ENCODE measurements around the gene PIR.
A peak's percentile ranks its signal among the peaks of the same experiment; 100 is the strongest.

PIR gene

DNA sequence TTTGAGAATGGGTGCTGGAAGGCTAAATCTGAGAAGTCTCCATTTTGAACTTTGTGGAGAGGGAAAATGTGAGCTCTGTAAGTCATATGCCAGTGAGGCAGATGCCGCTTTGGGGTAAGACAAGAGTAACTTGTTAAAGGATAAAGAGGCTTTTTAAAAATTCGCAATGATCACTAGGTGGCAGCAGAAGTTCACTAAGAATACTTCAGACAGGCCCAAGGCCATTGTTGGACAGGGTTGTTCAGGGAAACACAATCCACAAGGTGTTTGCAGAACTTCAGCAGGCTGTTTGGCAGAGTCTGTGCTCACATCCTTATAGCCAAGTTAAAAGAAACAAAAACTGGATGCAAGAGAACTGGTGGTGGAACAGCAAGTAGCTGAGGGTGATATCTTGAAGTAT lies 144.1 kb downstream of the PIR start:
- peak; percentile 70 for DNase-seq (ENCODE audit: low read depth, low spot score)

DNA sequence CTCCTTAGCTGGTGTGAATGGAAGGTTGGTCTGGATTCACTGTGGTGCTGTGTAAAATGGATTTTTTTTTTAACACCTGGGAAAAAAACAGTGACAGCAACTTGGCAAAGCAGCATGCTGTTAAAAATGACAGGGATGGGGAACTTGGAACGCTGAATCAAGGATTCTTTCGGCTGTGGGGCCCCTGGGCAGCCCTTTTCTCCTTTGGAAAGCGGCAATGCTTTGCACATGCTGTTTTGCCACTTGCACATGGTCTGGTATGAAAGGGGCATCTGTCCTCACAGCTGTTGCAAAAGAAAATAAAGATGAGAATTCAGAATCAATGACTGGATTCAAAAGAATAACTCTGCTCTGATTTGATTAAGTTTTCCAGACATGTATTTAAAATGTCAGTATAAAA lies 147.2 kb downstream of the PIR start:
- DNase-seq (ENCODE audit: low read depth, low spot score): no peak

DNA sequence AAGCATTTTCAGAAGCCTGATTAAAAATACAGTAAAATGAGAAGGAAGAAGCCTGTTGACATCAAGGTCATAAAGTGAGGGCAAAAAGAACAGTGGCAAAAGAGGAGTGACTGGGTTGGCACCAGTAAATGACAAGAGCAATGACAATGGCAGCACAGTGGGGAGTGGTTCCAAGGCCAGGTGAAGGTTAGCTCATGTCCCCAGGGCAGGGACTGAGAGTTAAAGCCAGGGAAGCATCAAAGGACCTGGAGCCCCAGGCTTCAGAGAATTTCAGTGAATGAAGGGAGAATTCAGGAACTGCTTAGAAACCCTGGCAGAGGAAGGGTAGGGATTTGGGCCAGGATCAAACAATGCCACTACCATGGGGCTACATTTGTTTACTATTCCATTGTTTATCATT lies 149.0 kb downstream of the PIR start:
- DNase-seq (ENCODE audit: low read depth, low spot score): no peak

DNA sequence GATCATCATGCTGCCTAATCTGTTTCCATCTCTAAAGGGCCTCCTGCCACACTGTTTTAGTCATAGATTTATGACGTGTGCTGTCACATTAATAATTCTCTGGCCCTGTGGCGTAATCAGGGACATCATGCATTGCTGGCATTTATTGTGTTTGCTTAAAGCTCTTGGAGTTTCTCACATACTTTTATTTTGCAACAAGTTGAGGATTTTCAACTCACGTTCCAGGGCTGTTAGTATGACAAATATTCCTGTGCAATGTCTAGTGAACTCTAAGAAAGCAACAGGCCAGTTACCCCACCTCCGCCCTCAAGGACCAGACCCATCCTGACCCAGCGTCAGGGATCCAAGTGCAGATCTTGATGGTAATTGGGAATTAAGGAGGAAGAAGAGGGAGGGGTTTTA lies 150.1 kb downstream of the PIR start:
- DNase-seq (ENCODE audit: low read depth, low spot score): no peak

DNA sequence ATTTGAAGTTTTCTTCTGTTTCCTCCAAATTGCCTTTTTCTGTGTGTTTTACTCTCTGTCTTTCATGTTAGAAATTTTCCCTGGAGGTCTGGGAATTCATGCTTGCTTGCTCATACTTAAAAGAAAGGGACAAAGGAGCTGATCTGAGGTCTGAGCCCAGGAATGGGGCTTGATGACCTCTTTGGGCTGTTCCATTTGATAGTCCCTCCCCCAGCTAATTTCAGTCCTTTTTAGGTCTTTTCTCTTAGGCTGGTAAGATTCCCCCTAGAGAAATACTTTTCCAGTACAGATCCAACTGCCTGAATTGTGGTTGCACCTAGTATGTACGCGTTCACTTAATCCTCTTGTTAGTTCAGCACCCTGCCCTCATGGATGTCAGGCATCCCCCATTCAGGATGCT lies 152.3 kb downstream of the PIR start:
- no peak for DNase-seq (ENCODE audit: low read depth, low spot score)

DNA sequence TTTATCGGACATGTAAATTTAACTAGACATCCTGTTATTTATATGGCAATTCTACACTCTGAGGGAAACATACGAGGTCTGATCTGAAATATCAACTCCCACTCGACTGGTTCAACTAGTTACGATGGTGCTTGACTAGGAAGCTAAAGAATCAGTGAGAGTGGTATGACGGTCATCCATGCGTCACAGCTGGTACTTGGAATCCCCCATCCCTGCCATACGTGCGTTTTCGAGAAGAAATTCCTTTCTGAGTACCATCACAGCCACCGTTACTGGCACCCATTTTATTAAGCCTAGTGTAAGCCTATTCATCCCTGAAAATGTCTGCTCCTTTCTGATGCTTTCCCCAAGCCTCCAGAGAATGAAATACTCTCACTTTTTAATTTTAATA lies 157.1 kb downstream of the PIR start:
- peak; percentile 60 for DNase-seq (ENCODE audit: low read depth, low spot score)

DNA sequence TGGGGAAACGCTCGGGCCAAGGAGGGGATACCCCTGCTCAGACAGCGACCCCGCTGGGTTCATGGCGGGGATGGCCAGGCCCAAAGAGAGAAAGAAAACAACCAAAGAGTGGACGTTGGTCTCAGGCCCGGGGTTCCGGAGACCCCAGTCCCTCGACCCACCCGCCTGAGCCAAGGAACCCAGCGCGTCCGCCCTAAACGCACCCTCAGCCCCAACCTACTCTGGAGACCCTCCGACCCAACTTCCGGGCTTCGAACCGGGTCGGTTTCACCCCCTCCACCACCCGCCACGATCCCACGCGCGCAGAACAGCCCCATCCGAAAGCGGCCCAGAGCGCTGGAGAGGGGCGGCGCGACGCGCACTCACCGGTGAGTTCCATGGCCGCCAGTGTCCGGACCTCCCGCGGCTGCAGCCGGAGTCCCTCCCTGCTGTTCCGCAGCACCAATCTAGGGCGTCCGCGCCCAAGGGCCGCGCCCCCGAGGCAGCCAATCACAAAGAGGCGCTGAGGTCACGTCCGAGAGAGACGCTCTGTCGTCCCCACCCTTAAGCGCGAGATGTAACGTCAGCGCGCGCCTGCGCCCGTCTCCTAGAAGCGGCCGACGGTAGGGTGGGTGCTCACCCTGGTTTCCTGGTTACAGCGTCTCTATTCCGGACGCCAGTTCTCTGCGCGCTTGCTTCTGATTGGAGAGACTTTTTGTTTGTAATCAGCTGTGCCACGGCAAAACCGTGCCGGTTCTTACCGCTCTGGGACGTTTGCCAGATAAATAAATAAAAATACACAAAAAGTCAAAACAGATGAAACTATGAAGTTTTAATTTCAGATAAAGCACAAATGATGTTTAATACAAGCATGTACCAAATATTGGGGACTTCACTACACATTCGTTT lies 157.8 kb downstream of the PIR start, which contains the start of gene PIGA:
PIGA (minus strand) TSS at position 389 of the 888 bp plus-strand sequence. CDS start 3,593 bp downstream, outside the sequence.
- peak; percentile 98 for DNase-seq (ENCODE audit: low read depth, low spot score)
